Stimulated activated CD4-positive, alpha-beta T cell treated with anti-CD3 and anti-CD28 coated beads, Interleukin-2, amount 100 ng/mL, for 24 hours (primary cell): ENCODE measurements around the gene CTDNEP1.

ENCODE experiments used
- DNase-seq, 2 donors: peaks; one replicate each; pipeline ENCODE4 v3.0.0-alpha.2; 2020

The CTDNEP1 gene

DNA sequence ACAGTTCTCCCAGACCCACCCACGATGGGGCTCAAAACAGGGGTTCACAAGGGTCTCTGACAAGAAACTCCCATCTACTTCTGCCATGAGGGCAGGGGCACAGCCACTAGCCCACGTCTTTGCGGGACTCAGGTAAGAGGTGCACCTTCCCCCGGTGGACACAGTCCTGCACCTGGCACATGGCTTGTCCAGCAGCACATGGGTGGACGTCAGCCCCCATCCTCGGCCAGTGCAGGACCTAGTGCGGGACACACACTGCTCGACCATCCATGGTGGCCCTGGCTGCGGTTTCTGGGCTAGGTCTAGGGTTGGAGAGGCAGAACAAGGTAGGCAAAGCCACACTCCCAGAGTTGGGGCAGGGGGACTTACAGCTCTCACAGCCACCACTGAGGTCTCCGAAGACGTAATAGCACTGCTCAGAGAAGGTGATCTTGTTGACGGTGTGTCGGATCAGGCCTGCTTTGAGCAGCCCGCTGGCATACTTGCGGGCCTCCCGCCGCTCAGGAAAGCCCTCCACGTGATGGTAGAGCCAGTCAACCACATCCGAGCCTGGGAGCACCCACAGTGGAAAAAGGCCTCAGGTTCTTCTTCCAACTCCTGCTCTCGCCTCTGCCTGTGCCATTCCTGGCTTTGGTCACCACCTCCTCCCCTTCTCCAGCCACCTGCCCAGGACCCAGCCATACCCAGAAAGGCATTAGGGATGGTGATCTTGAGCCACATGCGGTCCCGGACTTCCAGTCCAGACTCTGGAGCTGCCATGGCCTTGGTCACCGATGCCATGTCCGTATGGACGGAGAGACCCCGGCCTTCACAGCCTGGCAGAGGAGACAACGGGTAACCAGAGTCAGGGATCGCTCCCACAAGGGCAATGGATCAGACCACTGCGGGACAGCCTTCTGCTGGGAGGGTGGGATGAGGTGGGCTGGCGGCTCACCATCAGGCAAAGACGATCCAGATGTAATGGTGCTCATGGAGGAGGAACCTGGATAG is 24.5 kb downstream of the CTDNEP1 start:
- no peak for DNase-seq

DNA sequence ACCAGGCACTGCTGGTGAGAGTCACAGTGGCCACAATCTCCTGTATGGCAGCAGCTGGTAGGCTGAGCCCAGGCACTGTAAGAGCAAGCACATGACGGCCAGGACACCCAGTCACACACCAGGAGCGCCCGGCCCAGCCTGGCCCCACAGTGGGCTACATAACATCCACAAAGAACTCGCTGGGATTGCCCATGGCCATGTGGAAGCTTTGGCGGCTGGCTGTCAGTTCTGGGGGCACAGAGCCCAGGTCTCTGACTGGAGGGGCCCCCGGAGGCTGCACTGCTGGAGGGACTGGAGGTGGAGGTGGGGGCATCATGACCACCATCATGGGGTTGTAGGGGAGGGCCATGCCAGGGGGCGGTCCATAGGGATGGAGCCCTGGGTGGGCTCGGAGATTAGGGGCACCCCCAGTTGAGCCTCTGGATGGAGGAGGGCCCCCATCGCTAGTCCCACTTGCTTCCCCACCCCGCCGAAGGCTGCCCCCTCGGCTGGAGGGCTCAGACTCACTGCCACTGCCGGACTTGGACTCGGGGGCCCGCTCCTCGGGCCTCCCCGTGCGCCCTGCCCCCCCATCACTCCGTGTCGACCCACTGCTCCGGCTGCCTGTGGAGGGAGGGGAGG is 25.7 kb downstream of the CTDNEP1 start:
- no peak for DNase-seq

GRCh38 chr17:7224661-7225111 is 26.8 kb downstream of the CTDNEP1 start:
- no peak for DNase-seq

GRCh38 chr17:7224110-7224509 is 27.4 kb downstream of the CTDNEP1 start:
- no peak for DNase-seq

- DNase-seq = no peak
These were observed 28.2 kb downstream of the CTDNEP1 start for GRCh38 chr17:7223375-7223774.

- no peak for DNase-seq
These were observed 28.6 kb downstream of the CTDNEP1 start for GRCh38 chr17:7222972-7223292.

- DNase-seq = no peak
These were observed 29.2 kb downstream of the CTDNEP1 start for GRCh38 chr17:7222093-7222971.

- no peak for DNase-seq
These were observed 30.0 kb downstream of the CTDNEP1 start for GRCh38 chr17:7221278-7222092.

DNA sequence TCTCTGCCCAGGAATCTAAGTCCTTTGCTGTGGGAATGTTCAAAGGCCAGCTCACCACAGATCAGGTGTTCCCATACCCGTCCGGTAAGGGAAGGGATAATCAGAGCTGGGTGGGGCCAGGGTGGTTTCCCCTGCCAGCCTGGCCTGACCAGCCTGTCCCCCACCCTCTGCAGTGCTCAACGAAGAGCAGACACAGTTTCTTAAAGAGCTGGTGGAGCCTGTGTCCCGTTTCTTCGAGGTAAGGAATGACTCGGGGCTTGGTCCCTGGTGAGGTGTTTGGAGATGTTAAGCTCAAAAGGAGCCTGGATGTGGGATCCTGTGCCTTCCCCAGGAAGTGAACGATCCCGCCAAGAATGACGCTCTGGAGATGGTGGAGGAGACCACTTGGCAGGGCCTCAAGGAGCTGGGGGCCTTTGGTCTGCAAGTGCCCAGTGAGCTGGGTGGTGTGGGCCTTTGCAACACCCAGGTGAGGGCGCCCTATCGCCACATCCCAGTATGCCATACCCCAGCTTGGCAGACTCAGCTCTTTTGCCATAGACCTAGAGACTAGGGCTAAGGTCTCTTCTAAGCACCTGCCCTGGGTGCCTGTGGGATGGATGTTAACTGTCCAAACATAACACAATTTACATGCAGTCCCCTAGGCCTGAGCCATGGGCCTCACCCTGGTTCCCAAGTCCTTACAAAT is 30.8 kb downstream of the CTDNEP1 start:
- peak; percentile 63 to 64 for DNase-seq

DNA sequence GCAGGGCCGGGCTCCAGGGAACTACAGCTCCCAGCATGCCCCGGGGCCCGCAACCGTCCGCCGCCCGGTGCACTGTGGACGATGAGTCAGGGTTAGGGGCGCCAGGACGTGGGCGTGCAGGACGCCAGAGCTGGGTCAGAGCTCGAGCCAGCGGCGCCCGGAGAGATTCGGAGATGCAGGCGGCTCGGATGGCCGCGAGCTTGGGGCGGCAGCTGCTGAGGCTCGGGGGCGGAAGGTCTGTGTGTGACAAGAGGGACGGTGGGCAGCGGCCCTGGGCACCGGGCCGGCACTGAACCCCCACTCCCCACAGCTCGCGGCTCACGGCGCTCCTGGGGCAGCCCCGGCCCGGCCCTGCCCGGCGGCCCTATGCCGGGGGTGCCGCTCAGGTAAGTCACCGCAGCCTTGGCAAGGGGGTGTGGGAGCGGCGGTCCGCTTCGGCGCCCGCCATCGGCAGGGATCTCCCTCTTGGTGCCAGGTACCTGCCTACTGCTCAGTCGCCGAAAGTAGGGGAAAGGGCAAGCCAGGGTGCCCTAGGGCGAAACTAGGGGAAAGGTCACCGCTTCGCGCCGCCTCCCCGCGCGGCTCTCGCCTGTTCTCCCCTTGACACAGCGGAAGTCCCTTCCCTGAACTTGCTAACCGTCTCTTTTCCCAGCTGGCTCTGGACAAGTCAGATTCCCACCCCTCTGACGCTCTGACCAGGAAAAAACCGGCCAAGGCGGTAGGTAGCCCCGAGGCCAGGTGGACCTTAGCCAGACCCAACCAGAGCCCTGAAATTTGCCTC is 31.5 kb downstream of the CTDNEP1 start, which contains the start of the genes ACADVL and DLG4:
Gene ACADVL, plus strand, starts transcription at position 127 of the 781 bp plus-strand sequence. Its CDS starts 47 bp downstream, at position 174.
Gene DLG4, minus strand, starts transcription at position 25 of the 781 bp plus-strand sequence.
- peak; percentile 78 to 89 for DNase-seq

DNA sequence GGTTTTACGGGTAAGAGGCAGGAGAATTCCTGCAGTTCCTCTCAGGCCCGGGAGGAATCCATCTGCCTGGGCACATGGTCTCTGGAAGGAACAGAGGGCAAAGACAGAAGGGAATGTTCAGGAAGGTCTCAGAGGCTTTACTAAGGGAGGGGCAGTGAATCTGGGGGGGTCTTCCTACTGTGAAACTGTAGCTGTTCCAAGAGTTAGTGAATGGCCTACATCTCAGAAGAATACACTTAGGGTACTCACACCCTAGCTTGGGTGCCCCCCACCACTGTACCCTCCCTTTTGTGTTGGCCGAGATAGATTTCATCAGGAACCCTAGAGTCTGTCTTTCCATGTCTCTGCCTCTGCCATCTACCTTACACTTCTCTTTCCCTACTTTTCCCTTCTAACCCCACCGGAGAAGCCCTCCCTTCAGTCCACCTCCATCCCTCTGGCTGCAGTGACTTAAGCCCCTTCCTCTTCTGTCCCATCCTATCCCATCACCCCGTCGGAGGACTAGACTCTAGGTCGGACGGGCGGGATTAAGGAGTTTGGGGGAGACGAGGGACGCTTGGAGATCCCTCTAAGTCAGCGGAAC is 32.2 kb downstream of the CTDNEP1 start:
- DNase-seq = no peak

GRCh38 chr17:7218758-7219157 is 32.8 kb downstream of the CTDNEP1 start:
- DNase-seq = no peak

DNA sequence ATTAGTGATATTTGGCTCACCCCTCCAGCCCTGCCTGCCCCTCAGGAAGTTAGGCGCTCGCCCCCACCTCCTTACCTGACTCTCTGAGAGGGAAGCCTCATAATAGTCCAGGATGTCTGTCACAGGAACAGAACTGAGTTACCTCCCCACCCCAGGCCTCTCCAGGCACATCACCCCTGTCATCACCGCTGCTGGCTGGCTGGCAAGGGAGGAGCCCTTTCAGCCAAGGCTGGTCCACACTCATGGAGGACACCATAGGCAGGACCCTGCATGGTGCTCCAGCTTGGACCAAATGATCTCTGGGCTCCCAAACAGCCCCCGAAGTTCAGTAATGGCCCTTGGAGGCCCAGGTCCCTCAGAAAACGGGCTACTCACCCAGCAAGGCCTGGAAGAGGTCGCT is 33.4 kb downstream of the CTDNEP1 start:
- no peak for DNase-seq

DNA sequence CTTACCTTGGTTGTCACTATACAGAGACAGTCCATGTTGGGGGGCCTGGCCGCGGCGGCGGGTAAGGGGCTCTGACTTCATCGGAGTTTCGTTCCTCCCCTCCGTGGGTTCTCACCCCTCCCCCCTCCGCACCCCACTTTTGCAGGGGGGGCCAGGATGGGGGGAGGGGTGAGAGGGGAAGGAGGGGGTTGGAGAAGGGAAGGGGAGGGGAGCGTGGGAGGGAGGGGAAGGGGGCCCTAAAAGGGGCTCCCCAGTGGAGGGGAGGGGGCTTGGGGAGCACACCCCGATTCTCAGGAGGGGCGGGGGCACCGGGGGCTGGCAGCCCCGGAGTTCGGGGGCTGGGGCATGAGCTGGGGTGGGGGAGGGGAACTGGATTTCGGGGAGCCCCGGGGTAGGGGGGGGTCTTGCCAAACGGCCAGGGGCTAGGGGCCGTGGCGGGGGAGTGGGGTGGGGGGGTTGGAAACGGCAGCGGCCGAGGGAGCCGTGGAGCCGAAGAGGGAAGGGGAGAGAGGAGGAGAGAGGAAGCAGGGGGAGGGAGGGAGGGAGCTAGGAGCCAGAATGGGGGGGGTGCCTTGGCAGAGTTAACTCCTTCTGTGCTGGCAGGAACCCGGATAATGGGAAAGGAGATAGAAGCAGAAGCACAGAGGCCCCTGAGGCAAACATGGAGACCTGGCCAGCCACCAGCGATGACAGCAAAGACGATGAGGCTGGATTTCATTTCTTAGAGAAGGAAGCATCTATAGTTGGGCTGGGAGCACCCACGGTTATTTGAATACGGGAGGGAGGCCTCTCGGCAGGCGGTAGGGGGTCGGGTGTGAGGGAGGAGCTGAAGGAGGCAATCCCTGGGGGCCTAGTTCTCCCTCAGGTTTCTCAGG is 34.2 kb downstream of the CTDNEP1 start:
- DNase-seq = no peak

DNA sequence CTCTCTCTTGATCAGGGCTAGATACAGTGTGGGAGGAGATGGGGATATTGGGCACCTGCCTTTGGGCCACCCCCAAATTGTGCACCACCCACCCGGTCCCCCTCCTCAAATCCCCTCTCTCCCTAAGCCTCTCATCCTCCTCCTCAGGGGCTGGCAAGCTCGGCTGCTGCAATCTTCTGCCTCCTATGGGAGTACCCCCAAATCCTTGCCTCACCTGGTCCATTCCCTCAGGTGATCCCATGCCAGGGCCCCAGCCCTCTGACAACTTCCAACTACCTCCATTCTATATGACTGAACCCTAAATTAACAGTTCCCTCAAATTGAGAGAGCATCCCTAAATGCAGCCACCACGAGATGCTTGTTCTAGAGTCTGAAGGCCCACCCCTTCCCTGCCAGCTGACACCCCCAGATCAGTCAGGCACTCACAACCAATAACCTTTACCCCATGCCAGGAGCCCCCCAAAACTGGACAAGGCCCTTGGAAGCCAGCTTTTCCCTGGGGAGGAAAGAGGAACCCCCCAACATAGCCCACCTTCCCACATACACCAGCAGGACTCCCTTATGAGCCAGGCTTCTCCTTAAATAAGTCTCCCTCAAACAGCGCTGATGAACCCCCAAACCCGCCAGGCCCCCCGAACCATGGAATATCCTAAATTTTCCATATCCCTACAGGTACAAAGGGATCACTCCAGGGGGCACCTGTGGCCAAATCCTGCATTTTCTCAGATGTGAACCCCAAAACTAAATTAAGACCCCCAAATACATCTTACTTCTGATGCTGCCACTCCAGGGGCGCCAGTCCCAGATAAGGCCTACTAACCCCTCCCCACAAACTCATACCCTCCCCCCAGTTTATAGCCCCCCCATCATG is 35.1 kb downstream of the CTDNEP1 start:
- no peak for DNase-seq

GRCh38 chr17:7215652-7216180 is 35.8 kb downstream of the CTDNEP1 start:
- no peak for DNase-seq

DNA sequence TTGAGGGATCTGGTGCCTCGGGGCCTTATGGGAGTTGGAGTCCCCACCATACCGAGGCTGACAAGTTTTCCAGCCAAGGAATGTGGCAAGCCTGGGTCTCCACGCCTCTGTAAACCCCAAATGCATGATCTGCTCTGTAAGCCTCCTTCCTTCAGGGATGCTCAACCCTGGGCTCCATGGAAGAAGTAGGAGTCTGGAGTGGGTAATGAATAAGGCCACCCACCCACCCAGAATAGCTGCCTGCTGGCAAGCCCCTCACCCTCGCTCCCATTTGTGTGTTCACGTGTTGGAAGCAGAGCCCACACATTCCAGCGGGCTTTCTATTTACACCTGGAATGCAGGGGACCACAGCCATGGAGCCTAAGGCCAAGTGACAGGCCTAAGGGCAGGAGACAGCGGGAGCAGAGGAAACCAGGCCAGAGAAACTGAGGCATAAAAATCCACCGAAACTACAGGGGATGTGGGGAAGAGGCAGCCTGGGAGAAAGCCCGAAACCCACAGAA is 36.3 kb downstream of the CTDNEP1 start:
- no peak for DNase-seq
